DMS114 treated with DMSO at 0.1 percent for 48 hours (cell line): ENCODE data around the gene TMEM109.
"Not testable (repeated sequence)": the region's sequence is repeated elsewhere in the genome, so short reads cannot be mapped to it uniquely, and the experiment has no call there.

ENCODE experiments used
- DNase-seq: peaks from one replicate; lab custom pipeline; 2025; ENCODE audit not compliant: unreplicated experiment; lab: John Stamatoyannopoulos, UW

The TMEM109 gene

GRCh38 chr11:60909680-60910280 lies 4.2 kb upstream of the TMEM109 start:
- not testable (repeated sequence) for DNase-seq

- no peak for DNase-seq
Observed at GRCh38 chr11:60910281-60910687, 3.7 kb upstream of the TMEM109 start.

GRCh38 chr11:60910711-60911380 lies 3.1 kb upstream of the TMEM109 start:
- no peak for DNase-seq

- DNase-seq, result no peak
Observed at GRCh38 chr11:60912223-60912850, 1.6 kb upstream of the TMEM109 start.

GRCh38 chr11:60912851-60913528 lies 968 bp upstream of the TMEM109 start:
- no peak for DNase-seq

- no peak for DNase-seq
Observed at GRCh38 chr11:60914633-60915247, 782 bp downstream of the TMEM109 start.

- DNase-seq, result peak; percentile 37
Observed at GRCh38 chr11:60915248-60915914, 1.4 kb downstream of the TMEM109 start.

GRCh38 chr11:60916669-60917206 lies 2.8 kb downstream of the TMEM109 start:
- DNase-seq, result no peak

- no peak for DNase-seq
Observed at GRCh38 chr11:60917267-60917666, 3.3 kb downstream of the TMEM109 start.

- DNase-seq, result no peak
Observed at GRCh38 chr11:60918251-60918938, 4.4 kb downstream of the TMEM109 start.

- no peak for DNase-seq
Observed at GRCh38 chr11:60918939-60919265, 4.9 kb downstream of the TMEM109 start.

- no peak for DNase-seq
Observed at GRCh38 chr11:60919320-60919719, 5.4 kb downstream of the TMEM109 start.

GRCh38 chr11:60919956-60920355 lies 6.0 kb downstream of the TMEM109 start:
- DNase-seq, result no peak

- no peak for DNase-seq
Observed at GRCh38 chr11:60921259-60921658, 7.3 kb downstream of the TMEM109 start.

- no peak for DNase-seq
Observed at GRCh38 chr11:60921777-60922335, 7.9 kb downstream of the TMEM109 start.

GRCh38 chr11:60922906-60923305 lies 8.9 kb downstream of the TMEM109 start:
- no peak for DNase-seq

- DNase-seq, result no peak
Observed at GRCh38 chr11:60923326-60923725, 9.4 kb downstream of the TMEM109 start.

GRCh38 chr11:60923800-60924109 lies 9.8 kb downstream of the TMEM109 start:
- DNase-seq, result no peak

- peak; percentile 63 for DNase-seq
Observed at GRCh38 chr11:60924110-60924905, 10.3 kb downstream of the TMEM109 start, which contains the start of gene TMEM132A. Gene TMEM132A, plus strand, starts transcription at chr11:60924460. Its CDS starts 174 bp downstream, at chr11:60924634.
